MM.1S (cell line): ENCODE measurements around the gene EML1.

Experiments
- EZH2 ChIP-seq: fragments of 300-600 bp; sonication (generic); optimal IDR thresholded peaks from 2 replicates; pipeline ENCODE3; 2017; ENCODE audit warnings: low read depth, mild to moderate bottlenecking, antibody characterized with exemption, low read length, mixed read lengths
- TF ChIP-seq, protein P1 (sequence below): fragments of 300-600 bp; sonication (generic); IDR thresholded peaks from 2 replicates; pipeline ENCODE4 v1.5.1; 2016; ENCODE audit warnings: antibody characterized with exemption, low read length, mixed read lengths

DNA sequence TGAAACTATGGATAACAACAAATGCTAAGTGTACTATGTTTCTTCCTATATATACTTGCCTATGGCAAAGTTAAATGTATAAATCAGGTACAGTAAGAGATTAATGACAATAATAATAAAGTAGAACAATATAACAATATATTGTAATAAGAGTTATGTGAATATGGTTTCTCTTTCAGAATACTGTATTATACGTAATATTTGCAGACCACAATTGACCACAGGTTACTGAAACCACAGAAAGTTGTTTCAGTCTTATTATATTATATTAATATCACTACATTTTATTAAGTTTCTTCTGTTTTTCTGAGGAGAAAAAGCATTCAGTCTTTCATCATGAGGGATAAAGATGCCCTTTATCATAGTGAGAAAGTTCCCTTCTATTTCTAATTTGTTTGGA lies 131.2 kb downstream of the EML1 start:
- TF ChIP-seq, protein P1, sequence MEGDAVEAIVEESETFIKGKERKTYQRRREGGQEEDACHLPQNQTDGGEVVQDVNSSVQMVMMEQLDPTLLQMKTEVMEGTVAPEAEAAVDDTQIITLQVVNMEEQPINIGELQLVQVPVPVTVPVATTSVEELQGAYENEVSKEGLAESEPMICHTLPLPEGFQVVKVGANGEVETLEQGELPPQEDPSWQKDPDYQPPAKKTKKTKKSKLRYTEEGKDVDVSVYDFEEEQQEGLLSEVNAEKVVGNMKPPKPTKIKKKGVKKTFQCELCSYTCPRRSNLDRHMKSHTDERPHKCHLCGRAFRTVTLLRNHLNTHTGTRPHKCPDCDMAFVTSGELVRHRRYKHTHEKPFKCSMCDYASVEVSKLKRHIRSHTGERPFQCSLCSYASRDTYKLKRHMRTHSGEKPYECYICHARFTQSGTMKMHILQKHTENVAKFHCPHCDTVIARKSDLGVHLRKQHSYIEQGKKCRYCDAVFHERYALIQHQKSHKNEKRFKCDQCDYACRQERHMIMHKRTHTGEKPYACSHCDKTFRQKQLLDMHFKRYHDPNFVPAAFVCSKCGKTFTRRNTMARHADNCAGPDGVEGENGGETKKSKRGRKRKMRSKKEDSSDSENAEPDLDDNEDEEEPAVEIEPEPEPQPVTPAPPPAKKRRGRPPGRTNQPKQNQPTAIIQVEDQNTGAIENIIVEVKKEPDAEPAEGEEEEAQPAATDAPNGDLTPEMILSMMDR, result no peak
- no peak for TF ChIP-seq EZH2
